Liver (tissue), 9 donors: ENCODE data around the gene CEP89. TPM values are rescaled to one million over a fixed set of nuclear protein-coding genes. Genes with fewer than 3 reads are reported as not detected.
"Not testable (repeated sequence)": the region's sequence is repeated elsewhere in the genome, so short reads cannot be mapped to it uniquely, and the experiment has no call there.

Experiments
- DNase-seq: peaks from one replicate; pipeline ENCODE4 v3.0.0-alpha.2; 2017; ENCODE audit warnings: low spot score
- H3K27ac ChIP-seq, 2 donors: one replicate each; pipeline ENCODE4 v1.7.0; 2013; ENCODE audit warnings: inconsistent platforms in 2 of 2, low read length in 2 of 2, control low read depth in 1 of 2, low read depth in 1 of 2, mild to moderate bottlenecking in 1 of 2
- H3K27me3 ChIP-seq, 4 donors: one replicate each; pipeline versions ENCODE4 v1.6.1 to v1.7.0; 2013; ENCODE audit warnings: low read length in 3 of 4, inconsistent platforms in 1 of 4, mild to moderate bottlenecking in 1 of 4, moderate library complexity in 1 of 4; ENCODE audit not compliant: control insufficient read depth in 4 of 4, insufficient read depth in 4 of 4
- H3K36me3 ChIP-seq, 4 donors: one replicate each; pipeline versions ENCODE4 v1.6.1 to v1.7.0; 2013; ENCODE audit warnings: low read length in 3 of 4, mild to moderate bottlenecking in 3 of 4, low read depth in 1 of 4, moderate library complexity in 1 of 4; ENCODE audit not compliant: control insufficient read depth in 4 of 4, insufficient read depth in 3 of 4
- H3K4me1 ChIP-seq, 4 donors: one replicate each; pipeline versions ENCODE4 v1.6.1 to v1.7.0; 2013; ENCODE audit warnings: low read length in 3 of 4, mild to moderate bottlenecking in 3 of 4, moderate library complexity in 1 of 4; ENCODE audit not compliant: control insufficient read depth in 4 of 4, insufficient read depth in 4 of 4
- H3K4me3 ChIP-seq, 3 donors: one replicate each; pipeline versions ENCODE4 v1.6.1 to v1.7.0; 2013; ENCODE audit warnings: low read length in 3 of 3, control low read depth in 1 of 3, low read depth in 1 of 3, mild to moderate bottlenecking in 1 of 3
- H3K9ac ChIP-seq, 2 donors: one replicate each; pipeline ENCODE4 v1.7.0; 2013; ENCODE audit warnings: low read length in 2 of 2, mild to moderate bottlenecking in 2 of 2, moderate library complexity in 2 of 2, control low read depth in 1 of 2, low read depth in 1 of 2
- H3K9me3 ChIP-seq, 4 donors: one replicate each; pipeline versions ENCODE4 v1.6.1 to v1.7.0; 2013; ENCODE audit warnings: low read length in 3 of 4; ENCODE audit not compliant: control insufficient read depth in 4 of 4
- EGR1 ChIP-seq, 2 donors: IDR thresholded peaks; 2 replicates each; pipeline ENCODE4 v1.6.1; 2016 to 2018; ENCODE audit warnings: antibody characterized with exemption in 2 of 2, low read depth in 2 of 2
- GABPA ChIP-seq, 2 donors: IDR thresholded peaks in 1 of 2; conservative IDR thresholded peaks in 1 of 2; 2 replicates each; pipeline ENCODE4 v1.6.1; 2016; ENCODE audit warnings: antibody characterized with exemption in 2 of 2, mild to moderate bottlenecking in 1 of 2, moderate library complexity in 1 of 2
- HNF4G ChIP-seq: IDR thresholded peaks from 2 replicates; pipeline ENCODE4 v1.6.1; 2016; ENCODE audit warnings: antibody characterized with exemption
- JUND ChIP-seq, 2 donors: IDR thresholded peaks; 2 replicates each; pipeline ENCODE4 v1.6.1; 2016; ENCODE audit warnings: antibody characterized with exemption in 2 of 2
- NR2F2 ChIP-seq: IDR thresholded peaks from 2 replicates; pipeline ENCODE4 v1.6.1; 2016; ENCODE audit warnings: antibody characterized with exemption
- RAD21 ChIP-seq, 2 donors: IDR thresholded peaks; 2 replicates each; pipeline ENCODE4 v1.6.1; 2016; ENCODE audit warnings: antibody characterized with exemption in 2 of 2, mild to moderate bottlenecking in 2 of 2
- REST ChIP-seq: IDR thresholded peaks from 2 replicates; pipeline ENCODE4 v1.6.1; 2016; ENCODE audit warnings: antibody characterized with exemption, mild to moderate bottlenecking
- SP1 ChIP-seq: IDR thresholded peaks from 2 replicates; pipeline ENCODE4 v1.6.1; 2018; ENCODE audit warnings: antibody characterized with exemption, mild to moderate bottlenecking
- TAF1 ChIP-seq: conservative IDR thresholded peaks from 2 replicates; pipeline ENCODE4 v1.6.1; 2016; ENCODE audit warnings: antibody characterized with exemption, mild to moderate bottlenecking
- YY1 ChIP-seq: IDR thresholded peaks from 2 replicates; pipeline ENCODE4 v1.6.1; 2016; ENCODE audit warnings: antibody characterized with exemption, mild to moderate bottlenecking
- WGBS: extraction: QIAGEN DNeasy Blood & Tissue Kit; methylation state at CpG from one replicate; pipeline ENCODE4 v1.1.7; 2013; 5-methylcytosine and 5-hydroxymethylcytosine counted together
- polyA plus RNA-seq, 2 donors: library from polyadenylated mRNA; stranded (reverse) in 1 of 2; unstranded in 1 of 2; fragments of 200-250 nt in 1 of 2; fragments of >200 nt in 1 of 2; fragmentation: Nextera tagmentation in 1 of 2; extraction: Ambion mirVana in 1 of 2; gene quantifications; one replicate each; pipeline versions ENCODE4 v1.2.1 to v1.2.3, GENCODE V29; 2013 to 2015
- total RNA-seq, 2 donors: library from RNA; depleted of rRNA; stranded (reverse); fragments of >200 nt; gene quantifications; one replicate each; pipeline ENCODE4 v1.2.3, GENCODE V29; 2014
- TF ChIP-seq, protein P1 (sequence below): IDR thresholded peaks from 2 replicates; pipeline ENCODE4 v1.6.1; 2016; ENCODE audit warnings: antibody characterized with exemption
- donor health status: healthy.
- donor health status: healthy.
- donor health status: healthy.
- donor health status: healthy.
- donor health status: healthy.

Gene CEP89
- total and polyA plus RNA-seq, 4 donors = 2.0 to 2.9 (median 2.4) TPM

DNA sequence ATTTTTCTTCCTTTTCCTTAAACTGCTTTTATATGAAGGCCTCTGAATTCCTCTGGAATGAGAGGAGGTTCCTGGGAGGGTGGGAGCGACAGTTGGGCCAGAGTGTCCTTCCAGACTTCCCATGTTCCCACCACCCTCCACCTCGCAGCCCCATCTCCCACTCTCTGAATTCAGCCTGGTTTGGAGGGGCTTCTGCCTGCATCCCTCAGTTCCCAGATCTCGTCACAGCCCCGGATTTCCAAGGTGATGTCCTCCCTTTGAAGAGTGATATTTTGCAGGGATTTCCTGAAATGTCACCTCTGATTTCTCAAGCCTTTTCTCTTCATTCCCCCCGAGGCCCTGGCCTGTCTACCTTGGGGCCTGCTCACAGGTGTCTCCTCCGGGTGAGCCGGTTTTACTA is 85.5 kb downstream of the CEP89 start:
- Histone ChIP-seq H3K9ac (no peak overlapping the region), H3K27me3 (no peaks in the 10 kb centered on the region), H3K4me1 (no peaks in the 10 kb centered on the region), H3K27ac (no peak overlapping the region), H3K4me3 (no peak overlapping the region), H3K36me3 (peaks cover 0 to 3% (median 0%) of the 10 kb centered on the region in 4 donors), H3K9me3 (no peaks in the 10 kb centered on the region)
- no peak for DNase-seq
- TF ChIP-seq YY1 (no peak), SP1 (no peak), REST (no peak), RAD21 (IDR thresholded peaks at IDR 0.05) (no peak), HNF4G (no peak)
- WGBS = 95% methylated on average over 7 of the region's 7 CpGs

- H3K4me3 ChIP-seq, H3K4me1 ChIP-seq, H3K27me3 ChIP-seq, H3K9me3 ChIP-seq, DNase-seq, H3K9ac ChIP-seq, H3K36me3 ChIP-seq, H3K27ac ChIP-seq: not testable (repeated sequence)
- WGBS = 97% methylated on average over 5 of the region's 5 CpGs
Observed at GRCh38 chr19:32885255-32885654, 86.5 kb downstream of the CEP89 start.

- Histone ChIP-seq H3K27ac (no peak overlapping the region), H3K27me3 (no peaks in the 10 kb centered on the region), H3K4me3 (no peak overlapping the region), H3K9ac (no peak overlapping the region), H3K36me3 (no peaks in the 10 kb centered on the region), H3K9me3 (no peaks in the 10 kb centered on the region), H3K4me1 (peaks cover 0 to 3% (median 0%) of the 10 kb centered on the region in 4 donors)
- TF ChIP-seq, protein P1, sequence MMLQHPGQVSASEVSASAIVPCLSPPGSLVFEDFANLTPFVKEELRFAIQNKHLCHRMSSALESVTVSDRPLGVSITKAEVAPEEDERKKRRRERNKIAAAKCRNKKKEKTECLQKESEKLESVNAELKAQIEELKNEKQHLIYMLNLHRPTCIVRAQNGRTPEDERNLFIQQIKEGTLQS = no peak
- TF ChIP-seq TAF1 = no peak
- no peak for TF ChIP-seq YY1
- TF ChIP-seq JUND (IDR thresholded peaks at IDR 0.05) = no peak
- no peak for DNase-seq
- WGBS = 94% methylated on average over 12 of the region's 12 CpGs
Observed at GRCh38 chr19:32881766-32882165, 90.0 kb downstream of the CEP89 start.

DNA sequence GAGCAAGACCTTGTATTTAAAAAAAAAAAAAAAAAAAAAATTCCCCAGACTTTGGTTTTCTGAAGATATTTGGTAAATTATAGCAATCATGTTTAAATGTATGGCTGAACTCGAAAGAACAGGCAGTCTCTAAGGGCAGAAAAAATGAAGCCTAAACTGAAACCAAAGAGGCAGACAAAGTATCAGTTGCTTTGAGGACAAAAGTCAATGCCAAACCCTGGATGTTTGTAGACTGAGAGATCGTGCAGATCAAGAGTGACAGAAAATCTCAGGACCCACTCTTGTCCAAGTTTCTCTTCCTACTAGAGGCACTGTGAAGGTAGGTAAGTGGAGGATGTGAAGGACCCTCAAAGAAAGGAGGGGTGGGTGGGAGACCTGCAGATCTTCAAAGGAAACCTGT is 91.1 kb downstream of the CEP89 start:
- H3K27me3 ChIP-seq = no peaks in the 10 kb centered on the region
- H3K27ac ChIP-seq = no peak overlapping the region
- no peak overlapping the region for H3K9ac ChIP-seq
- H3K4me3 ChIP-seq = no peak overlapping the region
- TF ChIP-seq GABPA (IDR thresholded peaks at IDR 0.05 in 1 of 2, conservative IDR thresholded peaks at IDR 0.05 in 1 of 2) (no peak), NR2F2 (no peak), EGR1 (IDR thresholded peaks at IDR 0.05; ENCODE audit: low read depth in 2 of 2) (no peak)
- DNase-seq = no peak
- WGBS = 42% methylated on average over 2 of the region's 2 CpGs
- peaks cover 0 to 3% (median 0%) of the 10 kb centered on the region in 4 donors for H3K4me1 ChIP-seq
- H3K36me3 ChIP-seq = no peaks in the 10 kb centered on the region
- no peaks in the 10 kb centered on the region for H3K9me3 ChIP-seq
